ENCODE data around the gene XIAP. TPM values are rescaled to one million over a fixed set of nuclear protein-coding genes. Genes with fewer than 3 reads are reported as not detected.

Gene XIAP
- total RNA-seq, 1 donor from 2014 or later, result 24.9 TPM

DNA sequence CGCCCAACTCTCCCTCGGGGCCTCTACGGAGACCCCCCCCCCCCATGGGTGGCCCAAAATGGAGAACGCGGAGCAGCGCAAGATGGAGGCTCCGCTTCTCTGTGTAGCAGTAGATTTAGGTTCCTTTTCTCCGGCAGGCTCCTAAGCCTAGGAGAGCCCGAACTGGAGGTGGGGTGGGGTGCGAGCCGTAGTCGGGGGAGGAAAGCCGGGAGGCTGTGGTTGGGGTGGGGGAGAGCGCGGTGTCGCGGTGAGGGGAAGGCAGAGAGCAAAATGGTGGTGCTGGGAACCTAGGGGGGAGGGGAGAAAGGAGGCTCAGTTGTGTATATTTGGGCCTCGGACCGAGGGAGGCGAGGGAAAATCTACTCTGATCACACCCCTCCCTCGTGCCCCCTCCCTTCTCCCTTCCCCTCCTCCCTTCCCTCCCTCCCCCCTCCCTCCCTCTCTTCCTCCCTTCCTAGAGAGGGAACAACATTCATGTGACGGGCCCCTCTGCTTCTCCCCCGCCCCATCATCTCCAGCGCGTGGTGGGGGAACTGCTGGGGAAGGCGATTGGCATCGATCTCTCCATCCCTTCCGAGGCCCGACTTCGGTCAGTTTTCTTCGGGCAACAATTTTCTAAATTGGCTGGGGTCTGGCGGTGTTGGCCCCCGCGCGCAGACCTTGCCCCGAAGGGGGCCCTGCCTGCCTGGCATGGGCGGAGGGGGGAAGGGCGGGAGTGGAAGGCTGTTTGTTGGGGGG is 101.6 kb downstream of the XIAP start, which contains the start of gene STAG2:
Gene STAG2, plus strand, starts transcription at position 439 of the 738 bp plus-strand sequence. CDS start 60,922 bp downstream, outside the sequence.
- intact Hi-C loops (cut with micrococcal nuclease), result no loop called here
- TF ChIP-seq CTCF (IDR thresholded peaks at IDR 0.05; ENCODE audit: borderline replicate concordance), result no peak

GRCh38 chrX:123962006-123962467 is 102.2 kb downstream of the XIAP start:
- intact Hi-C loops (cut with micrococcal nuclease), result no loop called here
- DNase-seq, result no peak
- no peaks in the 10 kb centered on the region for H3K36me3 ChIP-seq
- H3K4me3 ChIP-seq, result peak overlapping the region; percentile 84
- peak overlapping the region; percentile 98 for H3K27ac ChIP-seq (replicated peaks)
- H3K27me3 ChIP-seq (ENCODE audit: low read depth), result no peaks in the 10 kb centered on the region
- no peak for TF ChIP-seq CTCF (IDR thresholded peaks at IDR 0.05; ENCODE audit: borderline replicate concordance)
- H3K9me3 ChIP-seq (replicated peaks), result no peaks in the 10 kb centered on the region
- peaks cover 21% of the 10 kb centered on the region for H3K4me1 ChIP-seq

More for the DNA sequence above, 101.6 kb downstream of the XIAP start, which contains the start of gene STAG2:
- Histone ChIP-seq H3K4me1 (peaks cover 21% of the 10 kb centered on the region), H3K27me3 (ENCODE audit: low read depth) (no peaks in the 10 kb centered on the region), H3K36me3 (no peaks in the 10 kb centered on the region), H3K4me3 (peak within 1 kb of the TSS; percentile 84), H3K27ac (replicated peaks) (peak within 1 kb of the TSS; percentile 98), H3K9me3 (replicated peaks) (no peaks in the 10 kb centered on the region)
- peak; percentile 73 for DNase-seq

DNA sequence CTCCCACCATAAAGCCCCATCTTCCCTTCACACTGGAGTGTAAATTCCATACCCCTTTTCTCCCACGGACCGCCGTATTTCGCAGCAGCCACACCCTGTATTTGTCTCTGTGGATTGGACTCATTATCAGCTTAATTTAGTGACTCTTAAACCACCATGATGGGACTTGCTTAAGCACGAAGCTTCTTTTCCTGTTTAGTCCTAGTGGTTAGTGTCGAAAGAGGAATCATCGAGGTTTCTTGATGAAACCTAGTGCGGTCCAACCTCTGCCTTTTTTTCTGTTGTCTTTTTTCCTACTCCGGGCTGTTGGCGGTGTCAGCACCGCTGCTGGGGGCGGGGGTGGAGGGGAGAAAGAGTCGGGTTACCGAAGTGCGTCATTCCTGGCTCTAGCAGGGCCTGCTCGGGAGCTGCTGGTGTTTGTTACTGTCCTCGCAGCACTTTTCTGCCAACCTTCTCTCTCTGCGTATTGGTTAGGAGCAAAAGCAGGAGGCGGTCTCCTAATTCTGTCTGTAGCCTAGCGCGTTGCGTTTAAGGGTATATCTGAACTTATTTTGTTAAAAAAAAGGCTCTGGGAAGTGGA is 103.0 kb downstream of the XIAP start:
- Histone ChIP-seq H3K27me3 (ENCODE audit: low read depth) (no peaks in the 10 kb centered on the region), H3K4me3 (peak overlapping the region; percentile 84), H3K36me3 (no peaks in the 10 kb centered on the region), H3K4me1 (peaks cover 21% of the 10 kb centered on the region), H3K9me3 (replicated peaks) (no peaks in the 10 kb centered on the region), H3K27ac (replicated peaks) (peak overlapping the region; percentile 98)
- intact Hi-C loops (cut with micrococcal nuclease), result no loop called here
- no peak for TF ChIP-seq CTCF (IDR thresholded peaks at IDR 0.05; ENCODE audit: borderline replicate concordance)
- DNase-seq, result peak; percentile 86

Other genes starting within 250 kb of the XIAP start
- gene THOC2, start 127.0 kb upstream of the XIAP start, total RNA-seq, result 27.4 TPM
- 29.3 TPM for gene STAG2, start 101.7 kb downstream of the XIAP start, total RNA-seq